Measurements from ENCODE around the gene VPS11.

The VPS11 gene

DNA sequence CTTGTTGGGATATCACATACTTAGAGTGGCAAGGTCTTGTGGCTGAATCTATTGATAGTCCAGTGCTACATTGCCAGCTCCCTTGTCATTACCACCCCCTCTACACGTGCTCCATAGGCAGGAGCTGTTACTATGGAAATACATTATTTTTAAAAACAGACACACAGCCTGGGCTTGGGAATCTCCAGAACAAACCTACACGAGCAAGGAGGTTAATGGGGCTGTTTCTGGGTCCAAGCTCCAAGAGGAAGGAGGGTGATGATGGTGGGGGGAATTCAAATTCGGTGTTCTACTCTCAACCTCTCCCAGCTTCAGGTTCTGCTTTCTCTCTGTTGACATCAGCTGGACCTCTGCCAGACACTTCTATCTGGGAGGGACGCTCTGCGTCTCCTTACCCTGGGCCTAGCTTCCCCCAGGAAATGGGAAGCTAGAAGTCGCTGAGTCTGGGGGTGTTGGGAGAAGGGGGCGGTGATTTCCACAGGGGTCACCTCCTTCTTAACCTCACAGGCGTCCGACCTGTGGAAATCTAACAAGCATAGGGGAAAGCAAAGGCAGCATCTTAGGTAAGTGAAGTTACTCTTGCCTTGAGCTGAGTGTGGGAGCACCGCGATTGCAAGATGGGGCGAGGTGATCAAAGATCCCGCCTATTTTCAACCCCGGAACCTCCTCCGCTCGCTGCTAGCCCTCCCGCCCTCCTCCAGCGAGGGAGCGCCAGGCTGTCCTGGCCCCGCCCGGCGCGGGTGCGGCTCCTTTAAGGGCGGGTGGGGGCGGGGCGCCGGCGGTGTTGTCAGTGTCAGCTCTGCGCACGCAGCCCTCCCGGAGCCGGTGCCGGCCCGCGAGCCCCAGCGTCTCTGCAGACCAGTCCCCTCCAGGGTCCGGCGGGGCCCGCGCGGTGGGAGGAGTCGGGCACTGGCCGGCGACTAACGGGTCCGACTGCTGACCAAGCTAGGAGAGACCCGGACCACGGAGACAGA is 39.2 kb downstream of the VPS11 start, which contains the start of gene C2CD2L:
Gene C2CD2L, plus strand, starts transcription at position 781 of the 974 bp plus-strand sequence. CDS start 398 bp downstream, outside the sequence.
- ATAC-seq (replicated peaks) = peak; percentile 88
- H3K4me3 Mint-ChIP-seq = peak within 1 kb of the TSS; percentile 91 to 95

DNA sequence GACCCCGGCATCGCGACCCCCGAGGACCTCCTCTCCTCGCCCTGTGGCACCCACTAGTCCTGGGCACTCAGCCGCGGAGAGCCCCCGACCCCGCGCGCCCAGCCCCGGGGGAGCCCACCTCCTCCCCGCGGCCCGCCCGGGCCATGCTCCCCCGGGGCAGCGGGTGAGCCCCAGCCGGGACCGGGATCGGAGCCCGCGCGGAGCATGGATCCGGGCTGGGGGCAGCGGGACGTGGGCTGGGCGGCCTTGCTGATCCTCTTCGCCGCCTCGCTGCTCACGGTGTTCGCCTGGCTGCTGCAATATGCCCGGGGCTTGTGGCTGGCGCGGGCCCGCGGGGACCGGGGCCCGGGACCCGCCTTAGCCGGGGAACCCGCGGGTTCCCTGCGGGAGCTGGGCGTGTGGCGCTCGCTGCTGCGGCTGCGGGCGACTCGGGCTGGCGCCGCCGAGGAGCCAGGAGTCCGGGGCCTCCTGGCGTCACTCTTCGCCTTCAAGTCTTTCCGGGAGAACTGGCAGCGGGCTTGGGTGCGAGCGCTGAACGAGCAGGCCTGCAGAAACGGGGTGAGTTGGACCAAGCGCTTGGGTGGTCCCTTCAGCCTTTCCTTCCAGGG is 40.0 kb downstream of the VPS11 start:
- peak overlapping the region in 1 of 2 donors; percentile 62 for H3K27ac Mint-ChIP-seq
- peak; percentile 19 for ATAC-seq (replicated peaks)
- H3K4me3 Mint-ChIP-seq = peak overlapping the region; percentile 91 to 95
- no peaks in the 10 kb centered on the region for H3K9me3 Mint-ChIP-seq
- H3K4me1 Mint-ChIP-seq (ENCODE audit: low read depth in 2 of 2) = peaks cover 31 to 37% of the 10 kb centered on the region in 2 donors
- DNase-seq = peak in 1 of 3 experiments; percentile 17
- H3K27me3 Mint-ChIP-seq = no peaks in the 10 kb centered on the region
- H3K36me3 Mint-ChIP-seq (ENCODE audit: insufficient read depth) = peaks cover 7% of the 10 kb centered on the region

More for the DNA sequence above, 39.2 kb downstream of the VPS11 start, which contains the start of gene C2CD2L:
- H3K9me3 Mint-ChIP-seq = no peaks in the 10 kb centered on the region
- DNase-seq = peak; percentile 75 to 79 (median 78)
- H3K36me3 Mint-ChIP-seq (ENCODE audit: insufficient read depth) = peaks cover 9% of the 10 kb centered on the region
- peak within 1 kb of the TSS; percentile 62 to 87 for H3K27ac Mint-ChIP-seq
- H3K4me1 Mint-ChIP-seq (ENCODE audit: low read depth in 2 of 2) = peaks cover 31 to 41% of the 10 kb centered on the region in 2 donors
- no peaks in the 10 kb centered on the region for H3K27me3 Mint-ChIP-seq

DNA sequence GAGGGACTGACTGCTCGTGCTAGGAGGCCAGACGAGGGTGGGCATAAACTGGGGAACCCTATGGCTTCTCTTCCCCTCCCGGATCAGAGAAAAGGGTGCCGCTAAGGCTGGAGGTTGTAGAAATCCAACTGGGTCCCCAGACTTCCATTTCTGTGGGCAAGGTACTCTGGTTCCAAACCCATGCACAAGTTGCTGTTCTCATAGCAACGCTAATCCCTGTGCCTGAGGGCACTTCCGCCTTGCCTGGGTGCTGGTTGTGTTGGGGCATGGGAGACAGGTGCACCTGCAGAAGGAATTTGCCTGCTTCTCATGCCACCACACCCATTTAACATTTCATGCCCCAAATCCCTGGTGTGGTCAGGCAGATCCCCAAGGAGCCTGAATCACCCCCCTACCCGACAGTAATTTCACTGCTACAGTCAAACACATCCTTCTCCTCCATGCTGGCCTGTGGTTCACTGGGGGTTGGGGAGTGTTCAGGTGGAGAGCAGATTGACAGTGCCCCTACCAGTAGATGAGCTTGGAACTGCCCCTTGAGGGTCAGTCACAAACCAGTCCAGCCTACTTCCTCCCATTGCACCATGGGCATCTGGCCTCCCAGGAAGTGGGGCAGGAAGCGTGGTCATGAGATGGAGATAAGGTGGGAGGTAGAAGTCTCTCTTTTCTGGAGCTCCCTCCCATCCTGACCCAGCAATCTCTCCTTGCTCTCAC is 40.7 kb downstream of the VPS11 start:
- peaks cover 31 to 37% of the 10 kb centered on the region in 2 donors for H3K4me1 Mint-ChIP-seq (ENCODE audit: low read depth in 2 of 2)
- no peak for DNase-seq
- no peaks in the 10 kb centered on the region for H3K9me3 Mint-ChIP-seq
- ATAC-seq (replicated peaks) = peak; percentile 24
- peak overlapping the region; percentile 91 to 95 for H3K4me3 Mint-ChIP-seq
- H3K36me3 Mint-ChIP-seq (ENCODE audit: insufficient read depth) = peaks cover 7% of the 10 kb centered on the region
- H3K27me3 Mint-ChIP-seq = no peaks in the 10 kb centered on the region
- peak overlapping the region; percentile 62 to 87 for H3K27ac Mint-ChIP-seq

DNA sequence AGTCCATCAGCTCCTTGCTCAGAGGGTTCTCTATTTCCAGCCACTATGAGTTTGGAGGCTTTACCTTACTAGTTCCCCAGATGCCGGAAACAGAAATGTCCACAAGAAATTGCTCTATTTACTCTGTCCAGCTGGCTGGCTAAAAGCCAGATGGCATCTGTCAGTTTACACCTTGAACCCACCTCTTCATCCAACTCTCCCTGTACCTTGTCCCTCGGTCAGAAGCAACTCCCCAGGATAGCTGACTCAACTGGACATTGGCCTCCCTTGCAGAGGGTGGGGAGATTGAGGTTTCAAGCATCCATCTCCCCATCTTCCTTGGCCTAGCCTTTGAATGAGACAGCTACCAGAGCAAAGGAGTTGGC is 41.2 kb downstream of the VPS11 start:
- Mint-ChIP-seq H3K27me3 (no peaks in the 10 kb centered on the region), H3K36me3 (ENCODE audit: insufficient read depth) (peaks cover 11% of the 10 kb centered on the region), H3K4me3 (peak overlapping the region; percentile 91 to 95), H3K9me3 (no peaks in the 10 kb centered on the region), H3K4me1 (ENCODE audit: low read depth in 2 of 2) (peaks cover 29 to 37% of the 10 kb centered on the region in 2 donors), H3K27ac (peak overlapping the region; percentile 62 to 87)
- no peak for DNase-seq
- no peak for ATAC-seq (replicated peaks)

DNA sequence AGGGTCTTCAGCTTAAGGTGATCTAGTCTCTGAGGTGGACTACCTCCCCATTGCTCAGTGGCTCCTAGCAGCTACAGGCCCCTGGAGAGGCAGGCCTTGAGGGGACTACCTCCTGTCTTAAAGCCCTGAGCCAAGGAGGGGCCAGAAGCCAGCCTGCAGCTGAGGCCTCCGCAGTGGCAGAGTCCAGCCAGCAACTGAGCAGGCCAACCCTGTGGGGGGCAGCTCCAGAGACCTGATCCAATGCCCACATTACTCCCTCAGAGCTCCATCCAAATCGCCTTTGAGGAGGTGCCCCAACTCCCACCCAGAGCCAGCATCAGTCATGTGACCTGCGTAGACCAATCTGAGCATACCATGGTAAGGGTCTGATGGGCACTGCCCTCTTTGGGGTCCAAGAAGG is 42.2 kb downstream of the VPS11 start:
- DNase-seq (no peak), ATAC-seq (replicated peaks) (no peak)
- Mint-ChIP-seq H3K4me1 (ENCODE audit: low read depth in 2 of 2) (peaks cover 25 to 37% of the 10 kb centered on the region in 2 donors), H3K36me3 (ENCODE audit: insufficient read depth) (peaks cover 18% of the 10 kb centered on the region), H3K4me3 (peak overlapping the region; percentile 91 to 95), H3K27me3 (no peaks in the 10 kb centered on the region), H3K27ac (peak overlapping the region; percentile 62 to 87), H3K9me3 (no peaks in the 10 kb centered on the region)

DNA sequence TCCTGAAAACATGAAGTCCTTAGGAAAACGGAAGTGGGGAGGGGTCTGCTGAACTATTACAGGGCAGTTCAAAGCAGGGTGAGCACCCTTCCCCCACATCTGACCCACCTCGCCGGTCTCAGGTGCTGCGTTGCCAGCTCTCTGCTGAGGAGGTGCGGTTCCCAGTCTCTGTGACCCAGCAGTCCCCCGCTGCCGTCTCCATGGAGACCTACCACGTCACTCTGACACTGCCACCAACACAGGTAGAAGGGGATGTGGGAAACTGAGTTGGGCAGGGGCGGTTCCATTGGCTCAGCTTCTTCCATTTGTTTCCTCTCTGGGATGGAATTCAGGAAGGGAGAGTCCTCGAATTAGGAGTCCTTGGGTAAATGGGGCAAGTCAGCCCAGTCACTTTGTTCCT is 42.8 kb downstream of the VPS11 start:
- Mint-ChIP-seq H3K27me3 (no peaks in the 10 kb centered on the region), H3K36me3 (ENCODE audit: insufficient read depth) (peaks cover 23% of the 10 kb centered on the region), H3K27ac (peak overlapping the region in 1 of 2 donors; percentile 17), H3K4me1 (ENCODE audit: low read depth in 2 of 2) (peaks cover 29 to 40% of the 10 kb centered on the region in 2 donors), H3K9me3 (no peaks in the 10 kb centered on the region), H3K4me3 (no peak overlapping the region)
- no peak for DNase-seq
- ATAC-seq (replicated peaks) = no peak

DNA sequence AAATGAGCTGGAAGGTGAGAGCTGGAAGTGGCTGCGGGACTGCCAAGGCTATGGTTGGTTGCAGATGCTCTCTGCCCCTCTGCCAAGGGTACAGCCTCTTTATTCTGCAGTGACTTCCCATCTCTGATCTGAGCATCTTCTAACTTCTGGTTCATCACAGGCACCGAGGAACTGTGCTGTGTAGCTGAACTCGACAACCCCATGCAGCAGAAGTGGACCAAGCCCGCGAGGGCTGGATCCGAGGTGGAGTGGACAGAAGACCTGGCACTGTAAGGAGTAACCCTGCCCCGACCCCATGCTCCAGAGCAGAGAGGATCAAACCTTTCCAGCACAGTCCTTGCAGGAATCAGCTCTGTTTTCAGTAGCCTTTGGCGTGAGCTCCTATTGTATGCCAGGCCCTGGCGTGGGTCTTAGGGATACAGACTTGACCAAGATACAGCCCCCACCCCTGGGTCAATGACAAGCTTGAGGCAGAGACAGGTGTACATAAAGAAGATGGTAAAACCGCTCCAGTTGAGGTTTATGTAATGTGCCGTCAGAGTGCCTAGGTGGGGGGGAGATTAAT is 43.8 kb downstream of the VPS11 start:
- no peak for ATAC-seq (replicated peaks)
- Mint-ChIP-seq H3K27me3 (no peaks in the 10 kb centered on the region), H3K9me3 (no peaks in the 10 kb centered on the region), H3K36me3 (ENCODE audit: insufficient read depth) (peaks cover 26% of the 10 kb centered on the region), H3K4me1 (ENCODE audit: low read depth in 2 of 2) (peaks cover 35 to 37% of the 10 kb centered on the region in 2 donors), H3K4me3 (no peak overlapping the region), H3K27ac (peak overlapping the region in 1 of 2 donors; percentile 62)
- no peak for DNase-seq

DNA sequence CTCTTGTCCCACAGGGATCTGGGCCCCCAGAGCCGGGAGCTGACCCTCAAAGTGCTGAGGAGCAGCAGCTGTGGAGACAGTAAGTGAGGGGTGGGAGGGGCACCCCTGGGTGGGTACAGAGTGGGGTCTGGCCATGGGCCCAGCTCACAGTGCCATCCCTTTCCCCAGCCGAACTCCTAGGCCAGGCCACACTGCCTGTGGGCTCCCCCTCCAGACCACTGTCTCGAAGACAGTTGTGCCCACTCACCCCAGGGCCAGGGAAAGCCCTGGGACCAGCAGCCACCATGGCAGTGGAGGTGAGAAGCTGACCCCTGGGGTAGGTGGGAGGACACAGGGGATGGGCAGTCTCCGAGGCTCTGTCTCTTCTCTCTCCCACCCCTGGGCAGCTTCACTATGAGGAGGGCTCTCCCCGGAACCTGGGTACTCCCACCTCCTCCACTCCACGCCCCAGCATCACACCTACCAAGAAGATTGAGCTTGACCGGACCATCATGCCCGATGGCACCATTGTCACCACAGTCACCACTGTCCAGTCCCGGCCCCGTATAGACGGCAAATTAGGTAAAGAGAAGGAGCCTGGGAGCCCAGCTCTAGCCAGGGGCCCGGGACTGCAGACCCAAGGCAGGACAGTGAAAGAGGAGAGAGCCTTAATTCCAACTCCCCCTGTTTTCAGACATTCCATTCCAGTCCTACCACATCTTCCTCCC is 44.8 kb downstream of the VPS11 start:
- DNase-seq (no peak), ATAC-seq (replicated peaks) (no peak)
- Mint-ChIP-seq H3K4me3 (no peak overlapping the region), H3K27me3 (no peaks in the 10 kb centered on the region), H3K4me1 (ENCODE audit: low read depth in 2 of 2) (peaks cover 30 to 31% of the 10 kb centered on the region in 2 donors), H3K27ac (no peak overlapping the region), H3K9me3 (no peaks in the 10 kb centered on the region), H3K36me3 (ENCODE audit: insufficient read depth) (peaks cover 26% of the 10 kb centered on the region)

DNA sequence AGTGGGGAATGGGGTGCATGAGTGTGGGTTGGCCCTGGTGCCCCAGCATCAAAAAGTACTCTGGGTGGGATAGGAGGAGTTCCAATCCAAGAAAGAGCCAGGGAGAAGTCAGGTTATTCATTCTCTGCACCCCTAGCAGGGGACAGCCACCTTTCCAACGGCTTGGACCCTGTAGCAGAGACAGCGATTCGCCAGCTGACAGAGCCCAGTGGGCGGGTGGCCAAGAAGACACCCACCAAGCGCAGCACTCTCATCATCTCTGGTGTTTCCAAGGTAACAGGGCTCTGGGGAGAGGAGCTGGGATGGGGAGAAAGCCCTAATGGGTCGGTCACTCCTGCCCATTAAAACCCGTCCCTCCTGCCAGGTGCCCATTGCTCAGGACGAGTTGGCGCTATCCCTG is 46.1 kb downstream of the VPS11 start:
- no peaks in the 10 kb centered on the region for H3K9me3 Mint-ChIP-seq
- H3K4me1 Mint-ChIP-seq (ENCODE audit: low read depth in 2 of 2) = peaks cover 22 to 24% of the 10 kb centered on the region in 2 donors
- ATAC-seq (replicated peaks) (no peak), DNase-seq (no peak)
- H3K27ac Mint-ChIP-seq = peak overlapping the region in 1 of 2 donors; percentile 36
- H3K27me3 Mint-ChIP-seq = no peaks in the 10 kb centered on the region
- H3K36me3 Mint-ChIP-seq (ENCODE audit: insufficient read depth) = peaks cover 21% of the 10 kb centered on the region
- no peak overlapping the region for H3K4me3 Mint-ChIP-seq

DNA sequence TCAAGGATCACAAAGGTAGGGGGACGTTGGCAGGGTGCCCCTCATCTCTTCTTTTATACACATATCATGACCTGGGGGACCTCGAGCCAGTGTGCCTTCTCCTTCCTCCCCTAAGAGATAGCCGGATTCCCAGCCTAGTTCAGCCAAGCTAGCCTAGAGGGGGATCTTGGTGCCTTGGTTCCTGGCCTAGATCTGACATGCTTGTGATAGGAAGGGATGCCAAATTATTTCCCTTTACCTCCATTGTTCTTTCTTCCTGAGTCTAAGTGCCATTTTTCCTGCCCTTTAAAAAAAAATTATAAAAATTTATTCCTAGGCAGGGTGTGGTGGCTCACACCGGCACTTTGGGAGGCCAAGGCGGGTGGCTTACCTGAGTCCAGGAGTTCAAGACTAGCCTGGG is 46.7 kb downstream of the VPS11 start:
- H3K27me3 Mint-ChIP-seq = no peaks in the 10 kb centered on the region
- H3K9me3 Mint-ChIP-seq = no peaks in the 10 kb centered on the region
- H3K27ac Mint-ChIP-seq = peak overlapping the region in 1 of 2 donors; percentile 78
- H3K4me3 Mint-ChIP-seq = no peak overlapping the region
- no peak for DNase-seq
- peaks cover 15 to 18% of the 10 kb centered on the region in 2 donors for H3K4me1 Mint-ChIP-seq (ENCODE audit: low read depth in 2 of 2)
- ATAC-seq (replicated peaks) = no peak
- peaks cover 21% of the 10 kb centered on the region for H3K36me3 Mint-ChIP-seq (ENCODE audit: insufficient read depth)

DNA sequence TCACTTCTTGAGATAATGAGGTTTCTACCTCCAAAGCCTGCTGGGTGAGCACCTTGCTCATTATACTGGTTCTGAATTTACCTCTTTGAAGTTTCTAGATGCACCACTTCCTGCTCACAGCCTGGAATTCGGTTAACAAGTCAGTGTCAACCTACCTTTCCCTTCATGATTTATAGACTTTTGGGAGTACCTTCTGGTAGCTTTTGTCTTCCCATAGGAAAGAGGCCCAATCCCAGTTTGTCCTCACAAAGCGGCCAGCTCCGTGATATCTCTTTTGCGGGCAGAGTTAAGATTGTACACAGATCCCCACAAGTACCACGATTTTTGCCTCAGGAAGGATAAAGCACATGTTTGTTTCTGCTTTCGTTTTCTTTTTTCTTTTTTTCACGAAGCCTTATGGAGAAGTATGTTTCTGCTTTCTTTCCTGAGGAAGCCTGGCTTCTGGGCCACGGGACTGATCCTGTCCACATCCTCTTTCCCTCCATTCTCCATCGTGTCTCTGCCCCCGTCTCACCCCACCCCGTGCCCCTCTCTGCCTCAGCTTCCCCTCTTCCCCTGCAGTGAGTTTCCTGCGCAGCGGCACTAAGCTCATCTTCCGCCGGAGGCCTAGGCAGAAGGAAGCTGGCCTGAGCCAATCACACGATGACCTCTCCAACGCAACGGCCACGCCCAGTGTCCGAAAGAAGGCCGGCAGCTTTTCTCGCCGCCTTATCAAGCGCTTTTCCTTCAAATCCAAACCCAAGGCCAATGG is 48.0 kb downstream of the VPS11 start:
- H3K4me1 Mint-ChIP-seq (ENCODE audit: low read depth in 2 of 2) = peaks cover 13 to 16% of the 10 kb centered on the region in 2 donors
- no peak for DNase-seq
- H3K36me3 Mint-ChIP-seq (ENCODE audit: insufficient read depth) = peaks cover 21% of the 10 kb centered on the region
- no peaks in the 10 kb centered on the region for H3K27me3 Mint-ChIP-seq
- peak overlapping the region; percentile 39 to 60 for H3K4me3 Mint-ChIP-seq
- peak overlapping the region in 1 of 2 donors; percentile 78 for H3K27ac Mint-ChIP-seq
- ATAC-seq (replicated peaks) = peak; percentile 69
- no peaks in the 10 kb centered on the region for H3K9me3 Mint-ChIP-seq

DNA sequence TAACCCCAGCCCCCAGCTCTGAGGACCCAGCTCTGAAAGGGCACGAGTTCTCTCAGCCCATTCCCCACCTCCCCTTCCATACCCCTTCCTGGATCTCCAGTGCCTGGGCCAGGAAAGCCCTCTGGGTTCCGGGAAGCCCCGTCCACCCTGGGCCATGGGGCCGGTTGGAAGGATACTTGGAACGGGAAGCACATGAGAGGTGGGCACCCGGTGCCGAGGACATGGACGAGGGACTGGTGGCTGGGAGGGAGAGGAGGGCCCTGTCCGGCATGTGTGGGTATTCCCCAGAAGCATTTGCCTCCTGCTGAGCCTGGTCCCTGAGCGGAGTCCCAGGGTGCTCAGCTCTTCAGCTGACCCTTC is 48.6 kb downstream of the VPS11 start:
- ATAC-seq (replicated peaks) (no peak), DNase-seq (no peak)
- H3K9me3 Mint-ChIP-seq = no peaks in the 10 kb centered on the region
- H3K36me3 Mint-ChIP-seq (ENCODE audit: insufficient read depth) = peaks cover 25% of the 10 kb centered on the region
- no peaks in the 10 kb centered on the region for H3K27me3 Mint-ChIP-seq
- peak overlapping the region in 1 of 2 donors; percentile 78 for H3K27ac Mint-ChIP-seq
- peak overlapping the region in 1 of 2 donors; percentile 60 for H3K4me3 Mint-ChIP-seq
- peaks cover 14 to 21% of the 10 kb centered on the region in 2 donors for H3K4me1 Mint-ChIP-seq (ENCODE audit: low read depth in 2 of 2)

Data from effector memory CD8-positive, alpha-beta T cell (primary cell).